Left cardiac atrium (tissue), 4 donors: ENCODE data around the gene HSD3B7. TPM values are rescaled to one million over a fixed set of nuclear protein-coding genes. Genes with fewer than 3 reads are reported as not detected.
"Not testable (repeated sequence)": the region's sequence is repeated elsewhere in the genome, so short reads cannot be mapped to it uniquely, and the experiment has no call there.

Experiments used
- ATAC-seq, 2 donors: fragments of 200-7000 bp; cut with Tn5 transposase; one replicate each; pipeline ENCODE4 v1.9.1; 2020; ENCODE audit warnings: mild to moderate bottlenecking in 2 of 2, moderate library complexity in 2 of 2
- DNase-seq: peaks from one replicate; pipeline ENCODE4 v3.0.0-alpha.2; 2020
- intact Hi-C, 2 donors: fragments of 100-400 bp; cut with DNase I; formaldehyde crosslinking; loops; one replicate each; pipeline versions ENCODE4 v1.14.1 to v1.15.1; 2022 to 2023
- long read RNA-seq: library from polyadenylated mRNA; unstranded; transcript quantifications from one replicate; pipeline ENCODE4 v2.0.0, GENCODE V29; 2021
- total RNA-seq, 2 donors: library from RNA; stranded (reverse); fragmentation: NEBNext Ultra II Directional; extraction: Animal tissue kit (Norgen Biotek cat#: 25700); gene quantifications; one replicate each; pipeline ENCODE4 v1.2.1, GENCODE V29; 2021
- donor health status: DM: no; HTN: yes; CAD: no.
- donor health status: DM: no; HTN: yes; CAD: no; lungs with severe emphysema.
- donor health status: DM: yes; HTN: yes; CAD: no.
- donor health status: Dilated cardiomyopathy.

Gene HSD3B7
- total RNA-seq: 1 to 10 TPM; 9.8 to 10.0 TPM
- long read RNA-seq, transcript HSD3B7-202 (7 exons, 2,172 nt): major isoform, 6 of 18 reads
- long read RNA-seq, partial matches to known transcripts: 3 of 18 reads
- long read RNA-seq, other reads (novel, unspliced or antisense): 9 of 18 reads

DNA sequence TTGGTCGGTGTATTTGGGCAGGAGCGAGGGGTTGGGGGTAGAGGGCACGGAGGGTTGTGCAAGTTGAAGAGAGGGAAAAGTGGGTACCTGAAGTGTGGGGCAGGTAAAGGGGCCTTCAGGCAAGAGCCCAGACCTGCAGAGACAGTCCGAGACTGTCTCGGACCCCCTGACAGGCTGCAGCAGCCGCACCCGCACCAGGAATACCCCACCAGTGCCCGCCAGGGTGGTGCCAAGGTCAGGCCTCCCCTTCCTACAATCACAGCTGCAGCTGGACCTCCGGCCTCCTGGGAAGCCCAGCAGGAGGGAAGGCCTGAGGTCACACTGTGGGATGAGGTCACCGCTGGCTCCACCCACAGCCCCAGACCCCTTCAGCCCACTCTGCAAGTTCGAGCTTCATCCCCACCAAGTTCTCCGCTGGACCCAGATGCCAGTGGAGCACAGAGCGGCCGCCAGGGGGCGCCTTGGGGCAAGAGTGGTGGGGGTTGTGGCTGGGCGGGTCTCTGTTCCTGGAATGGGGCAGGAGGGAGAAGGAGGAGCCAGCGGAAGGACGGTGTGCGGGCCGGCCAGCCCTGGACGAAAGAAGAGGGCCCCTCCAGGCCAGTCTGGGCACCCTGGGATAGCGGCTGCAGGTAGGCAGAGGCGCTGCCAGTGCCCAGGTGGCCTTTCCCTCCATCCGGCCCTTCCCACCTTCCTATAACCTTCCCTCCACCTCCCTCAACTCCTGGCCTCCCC, at the start of gene HSD3B7:
TSS of gene HSD3B7 (plus strand) at position 539 of the 732 bp plus-strand sequence. CDS start 452 bp downstream, outside the sequence.
- intact Hi-C loops: loop anchor here (5.0 to 10.0 kb wide), 5 partner anchors 110 to 880 kb away; partner anchors contain the start of genes ZNF843 (in 2 of the 2) and VKORC1 (in 1 of the 2)
- peak; percentile 92 for DNase-seq
- peak; percentile 89 to 95 for ATAC-seq

DNA sequence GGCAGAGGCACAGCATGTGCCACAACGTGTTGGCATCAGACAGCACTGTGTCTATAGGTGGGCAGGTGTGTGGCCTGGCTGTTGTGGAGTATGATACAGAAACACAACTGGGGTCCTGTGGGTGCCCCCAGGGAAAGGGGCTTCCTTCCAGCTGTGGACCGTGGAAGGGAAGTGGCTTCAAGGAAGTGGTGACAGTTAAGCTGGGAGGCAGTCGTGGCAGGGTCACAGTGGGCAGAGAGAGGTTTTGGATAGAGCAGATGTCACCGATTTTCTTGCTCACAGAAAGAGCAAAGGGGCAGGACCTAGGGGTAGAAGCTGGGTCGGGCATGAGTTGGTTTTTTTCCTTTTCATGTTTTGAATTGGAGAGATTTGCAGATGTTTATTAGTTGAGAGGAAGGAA, 47.3 kb upstream of the HSD3B7 start:
- no peak for ATAC-seq
- intact Hi-C loops: no loop called here
- DNase-seq: no peak

DNA sequence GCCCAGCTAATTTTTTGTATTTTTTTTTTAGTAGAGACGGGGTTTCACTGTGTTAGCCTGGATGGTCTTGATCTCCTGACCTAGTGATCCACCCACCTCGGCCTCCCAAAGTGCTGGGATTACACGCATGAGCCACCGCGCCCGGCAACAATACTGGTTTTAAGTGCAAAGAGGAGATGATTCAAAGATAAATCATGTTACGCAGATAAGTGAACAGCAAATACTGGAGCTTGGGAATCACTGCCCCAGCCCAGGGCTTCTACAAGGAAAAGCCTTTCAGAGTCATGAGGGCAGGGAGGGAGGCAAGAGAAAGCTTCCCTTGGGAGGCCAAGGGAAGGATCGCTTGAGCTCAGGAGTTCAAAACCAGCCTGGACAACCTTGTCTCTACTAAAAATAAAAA, 45.4 kb upstream of the HSD3B7 start:
- ATAC-seq, intact Hi-C loops, DNase-seq: not testable (repeated sequence)

DNA sequence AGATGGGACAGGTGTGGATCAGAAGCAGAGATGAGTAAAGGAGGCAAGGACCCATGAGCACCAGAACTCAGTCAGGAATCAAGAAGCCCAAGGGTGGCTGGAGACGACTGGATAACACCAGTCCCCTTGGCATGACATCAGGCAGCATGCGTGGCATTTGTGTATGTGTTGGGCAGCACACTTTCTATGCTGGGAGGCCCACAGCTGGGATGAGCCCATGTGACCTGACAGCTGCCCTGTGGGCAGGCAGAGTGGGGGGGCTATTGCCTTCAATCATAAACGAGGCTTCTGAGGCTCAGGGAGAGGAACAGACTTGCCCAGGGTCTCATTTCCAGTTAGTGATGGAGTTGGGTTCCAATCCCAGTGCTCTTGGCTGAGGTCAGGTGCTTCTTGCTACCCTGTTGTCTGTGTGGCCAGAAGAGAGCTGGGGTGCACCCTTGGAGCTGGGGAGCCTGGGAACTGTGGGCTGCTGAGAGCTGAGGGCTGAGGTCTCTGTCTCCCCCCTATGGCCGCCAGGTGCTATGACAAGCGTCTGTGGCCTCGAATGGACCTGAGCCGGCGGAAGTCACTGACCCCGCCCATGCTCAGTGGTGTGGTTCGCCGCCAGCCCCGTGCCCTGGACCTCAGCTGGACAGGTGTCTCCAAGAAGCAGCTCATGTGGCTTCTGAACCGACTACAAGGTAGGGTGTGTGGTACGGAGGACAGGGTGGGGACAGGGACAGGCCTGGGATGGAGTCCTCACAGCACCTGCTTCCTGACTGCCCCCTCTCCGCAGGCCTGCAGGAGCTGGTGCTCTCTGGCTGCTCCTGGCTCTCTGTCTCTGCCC, 43.2 kb upstream of the HSD3B7 start:
- peak; percentile 80 for DNase-seq
- intact Hi-C loops: no loop called here
- ATAC-seq: peak; percentile 87

DNA sequence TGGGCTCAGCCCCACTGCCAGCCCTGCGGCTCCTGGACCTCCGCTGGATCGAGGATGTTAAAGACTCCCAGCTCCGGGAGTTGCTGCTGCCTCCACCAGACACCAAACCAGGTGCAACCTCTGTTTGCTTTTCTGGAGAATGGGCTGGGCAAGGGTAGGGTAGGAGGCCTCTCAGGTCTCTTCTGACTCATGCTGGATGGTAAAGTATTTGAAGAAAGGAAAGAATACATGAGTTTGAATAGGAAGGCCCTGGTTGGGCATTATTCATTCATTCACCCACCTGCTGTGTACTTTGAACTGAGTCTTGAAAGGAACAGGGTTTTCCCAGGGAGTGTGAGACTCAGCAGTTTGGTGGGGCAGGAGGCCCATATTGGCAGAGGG, 42.6 kb upstream of the HSD3B7 start:
- ATAC-seq (no peak), DNase-seq (no peak)
- intact Hi-C loops: no loop called here

DNA sequence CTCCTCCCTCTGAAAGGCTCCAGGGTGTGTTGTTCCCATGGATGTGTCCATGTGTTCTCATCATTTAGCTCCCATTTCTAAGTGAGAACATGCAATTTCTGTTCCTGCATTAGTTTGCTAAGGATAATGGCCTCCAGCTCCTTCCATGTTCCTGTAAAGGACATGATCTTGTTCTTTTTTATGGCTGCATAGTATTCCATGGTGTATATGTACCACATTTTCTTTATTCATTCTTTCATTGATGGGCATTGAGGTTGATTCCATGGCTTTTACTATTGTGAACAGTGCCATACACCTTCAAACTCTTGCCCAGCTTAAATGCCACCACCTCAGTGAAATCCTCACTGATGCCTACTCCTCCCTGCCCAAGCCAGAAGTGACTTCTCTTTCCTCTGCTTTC, 40.7 kb upstream of the HSD3B7 start:
- DNase-seq: no peak
- no peak for ATAC-seq
- intact Hi-C loops: no loop called here

DNA sequence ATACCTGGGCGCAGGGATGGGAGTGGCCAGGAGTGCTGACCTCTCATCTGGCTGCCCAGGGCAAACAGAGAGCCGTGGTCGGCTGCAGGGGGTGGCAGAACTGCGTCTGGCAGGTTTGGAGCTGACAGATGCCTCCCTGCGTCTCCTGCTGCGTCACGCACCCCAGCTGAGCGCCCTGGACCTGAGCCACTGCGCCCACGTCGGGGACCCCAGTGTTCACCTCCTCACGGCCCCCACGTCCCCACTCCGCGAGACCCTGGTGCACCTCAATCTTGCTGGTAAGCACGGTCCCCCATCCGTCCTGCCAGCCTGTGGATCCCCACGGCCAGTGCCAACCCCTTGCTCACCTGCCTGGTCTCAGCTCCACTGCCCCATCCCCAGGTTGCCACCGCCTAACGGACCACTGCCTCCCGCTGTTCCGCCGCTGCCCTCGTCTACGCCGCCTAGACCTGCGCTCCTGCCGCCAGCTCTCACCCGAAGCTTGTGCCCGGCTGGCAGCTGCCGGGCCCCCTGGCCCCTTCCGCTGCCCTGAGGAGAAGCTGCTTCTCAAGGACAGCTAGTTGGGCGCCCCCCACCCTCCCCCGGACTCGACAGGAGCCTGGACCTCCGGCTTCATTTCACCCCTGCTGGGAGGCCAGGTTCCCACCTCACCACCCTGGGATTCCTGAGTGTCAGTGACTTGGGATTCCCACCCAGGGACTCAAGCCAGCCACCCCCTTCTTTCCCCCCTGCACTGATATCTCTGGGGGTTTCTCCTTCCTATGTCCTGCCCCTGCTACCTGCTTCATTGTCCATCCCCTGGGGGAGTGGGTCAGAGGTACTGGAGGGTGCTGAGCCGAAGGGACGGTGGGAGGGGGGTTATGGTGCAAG, 38.1 kb upstream of the HSD3B7 start:
- no peak for DNase-seq
- intact Hi-C loops: no loop called here
- ATAC-seq: no peak

DNA sequence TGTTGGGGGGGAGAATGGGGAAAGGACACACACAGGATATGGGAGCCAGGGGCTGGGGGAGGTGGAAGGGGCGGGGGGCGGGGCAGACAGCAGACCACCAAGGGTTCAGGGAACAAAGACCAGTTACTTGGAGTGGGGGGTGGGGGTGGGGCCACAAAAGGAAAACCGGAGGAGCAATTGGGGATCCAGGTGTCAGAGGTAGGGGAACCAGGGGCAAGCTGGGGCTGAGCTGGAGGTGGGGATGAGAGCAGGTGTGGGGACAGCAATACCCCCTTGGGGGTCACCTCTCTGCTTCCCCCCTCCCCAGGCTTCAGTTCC, 37.5 kb upstream of the HSD3B7 start:
- ATAC-seq: no peak
- intact Hi-C loops: no loop called here
- no peak for DNase-seq

DNA sequence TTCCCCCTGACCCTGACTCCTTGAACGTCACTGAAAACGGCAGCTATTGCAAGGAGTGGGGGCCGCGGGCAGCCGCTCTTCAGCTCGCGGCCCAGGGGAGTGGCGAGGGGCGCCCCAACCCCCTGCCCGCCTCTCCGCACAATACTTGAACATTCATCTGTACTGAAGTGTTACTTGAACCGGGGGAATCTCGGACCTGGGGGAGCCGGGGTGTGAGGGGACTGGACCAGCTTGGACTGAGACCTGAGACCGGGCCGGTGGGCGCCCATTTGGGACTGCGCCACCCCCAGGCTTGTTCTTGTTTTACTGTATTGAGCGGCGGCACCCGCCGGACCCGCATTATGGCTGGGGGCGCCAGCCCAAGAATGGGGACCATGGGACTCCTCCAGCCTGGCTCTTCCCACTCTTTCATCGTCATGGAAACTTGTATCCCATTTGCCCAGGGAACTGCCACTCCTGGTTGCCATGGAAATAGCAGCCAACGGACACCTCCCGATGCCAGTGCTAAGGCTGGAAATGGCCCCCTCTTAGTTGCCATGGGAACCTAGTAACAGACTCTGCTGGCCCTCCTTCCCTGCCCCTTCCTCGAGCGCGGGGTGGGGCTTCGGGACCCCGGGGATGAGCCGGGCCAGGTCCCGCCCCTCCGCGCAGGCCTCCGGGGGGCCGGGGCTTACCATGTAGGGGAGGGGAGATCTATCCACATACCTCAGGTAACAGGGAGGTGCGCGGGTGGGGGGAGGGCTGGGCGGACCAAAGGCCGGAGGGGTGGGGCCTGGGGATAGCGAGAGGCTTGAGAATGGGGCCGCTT, 36.9 kb upstream of the HSD3B7 start:
- intact Hi-C loops: no loop called here
- peak; percentile 89 for DNase-seq
- peak; percentile 70 to 75 for ATAC-seq

DNA sequence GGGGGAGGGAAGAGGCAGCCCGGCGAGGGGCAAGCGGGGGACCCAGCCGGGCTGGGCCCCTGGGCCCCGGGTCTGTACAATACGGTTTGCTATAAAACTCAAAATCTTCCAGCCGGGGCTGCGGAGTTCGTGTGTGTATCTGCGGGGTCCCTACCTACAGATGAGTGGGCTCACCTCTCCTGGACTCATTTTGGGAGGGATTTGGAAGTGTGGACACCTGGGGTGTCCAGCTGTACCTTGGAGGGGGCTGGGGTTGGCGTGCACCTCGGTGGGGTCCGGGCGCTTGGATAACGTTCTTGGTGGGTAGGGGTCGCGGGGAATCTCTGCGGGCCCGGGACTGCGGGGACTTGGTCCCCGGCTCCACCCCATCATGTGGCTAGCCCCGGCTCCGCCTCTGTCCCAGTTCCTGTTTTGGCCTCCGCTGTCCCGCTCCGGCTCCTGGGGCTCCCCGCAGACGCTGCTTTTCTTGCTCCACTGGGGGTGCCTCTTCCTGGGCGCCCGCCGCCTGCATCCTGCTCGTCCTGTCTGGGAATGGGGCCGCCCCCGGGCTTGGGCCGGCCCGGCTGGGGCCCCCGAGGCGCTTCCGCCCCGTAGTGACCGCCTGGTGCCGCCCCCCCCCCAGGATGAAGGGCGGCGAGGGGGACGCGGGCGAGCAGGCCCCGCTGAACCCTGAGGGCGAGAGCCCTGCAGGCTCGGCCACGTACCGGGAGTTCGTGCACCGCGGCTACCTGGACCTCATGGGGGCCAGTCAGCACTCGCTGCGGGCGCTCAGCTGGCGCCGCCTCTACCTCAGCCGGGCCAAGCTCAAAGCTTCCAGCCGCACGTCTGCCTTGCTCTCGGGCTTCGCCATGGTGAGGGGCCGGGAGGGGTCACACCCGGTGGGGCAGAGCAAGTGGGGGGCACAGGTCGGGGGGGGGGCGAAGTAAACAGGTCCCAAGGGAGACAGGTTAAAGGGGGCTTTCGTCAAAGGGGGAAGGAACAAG, 36.0 kb upstream of the HSD3B7 start, which contains the start of gene ORAI3:
TSS of gene ORAI3 (plus strand) at position 402 of the 983 bp plus-strand sequence. CDS start at position 624, 222 bp downstream.
- ATAC-seq: peak; percentile 71 to 82
- DNase-seq: peak; percentile 86
- intact Hi-C loops: no loop called here

DNA sequence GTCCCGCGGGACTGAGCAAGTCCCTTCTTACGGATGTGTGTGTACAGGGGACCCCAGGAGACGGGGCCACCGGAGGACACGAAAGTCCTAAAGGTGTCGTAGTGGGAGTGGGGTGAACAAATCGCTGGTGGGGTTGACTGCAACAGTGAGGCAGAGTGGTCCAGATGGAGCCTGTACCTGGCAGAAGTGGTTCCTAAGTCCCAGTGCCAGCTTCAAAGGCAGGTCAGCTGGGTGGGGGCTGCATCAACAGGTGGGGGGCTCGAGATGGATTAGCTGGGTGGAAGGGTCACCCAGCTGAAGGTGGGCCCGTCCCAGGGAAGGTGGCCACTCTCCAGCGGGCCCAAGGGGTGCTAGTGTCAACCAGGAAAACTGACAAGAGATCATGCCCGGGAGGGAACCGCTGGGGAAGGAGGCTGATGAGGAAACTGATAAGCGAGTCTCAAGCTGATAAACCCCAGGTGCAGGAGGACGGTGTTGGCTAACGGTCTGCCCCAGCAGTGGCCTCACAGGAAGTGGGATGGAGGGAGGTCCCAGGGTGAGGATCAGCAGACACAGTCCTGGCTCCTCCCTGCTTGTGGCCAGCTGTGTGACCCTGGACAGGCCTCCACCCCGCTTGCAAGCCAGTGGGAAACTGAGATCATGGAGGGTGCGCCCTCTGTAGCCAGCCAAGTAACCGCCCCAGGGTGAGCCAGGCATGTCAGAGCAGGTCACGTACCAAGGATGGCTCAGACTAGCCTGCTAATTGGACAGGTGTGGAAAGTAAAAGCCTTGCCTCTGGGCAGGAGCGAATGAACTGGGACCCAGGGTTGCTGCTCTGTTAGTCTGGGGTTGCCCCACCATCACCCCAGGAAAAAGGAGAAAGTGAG, 35.1 kb upstream of the HSD3B7 start:
- DNase-seq (peak; percentile 87), ATAC-seq (peak; percentile 28 to 58)
- intact Hi-C loops: no loop called here

DNA sequence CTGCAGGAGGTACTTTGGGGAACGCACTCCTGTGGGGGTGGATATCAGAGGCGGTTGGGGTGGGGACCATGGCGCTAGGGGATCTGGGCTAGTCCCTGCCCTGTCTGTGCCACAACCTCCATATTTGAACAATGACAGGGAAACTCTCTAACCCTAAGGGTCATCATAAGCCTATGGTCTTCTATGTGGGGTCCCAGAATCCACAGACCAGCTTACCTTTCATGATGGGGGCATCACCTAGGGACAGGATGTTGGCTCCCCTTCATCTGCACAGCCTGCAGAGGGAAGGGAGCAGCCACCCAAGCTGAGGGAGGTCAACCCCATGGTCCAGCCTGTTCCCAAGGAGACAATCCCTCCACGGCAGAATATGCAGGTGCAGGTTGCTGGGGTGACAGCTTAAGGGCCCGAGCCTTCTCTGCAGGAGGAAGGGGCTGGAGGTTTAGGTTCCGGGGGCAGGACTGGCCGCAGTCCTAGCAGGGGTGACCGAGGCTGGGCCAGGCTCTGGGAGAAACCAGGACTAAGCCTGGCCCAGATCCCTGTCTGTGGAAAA, 34.4 kb upstream of the HSD3B7 start:
- DNase-seq (no peak), ATAC-seq (no peak)
- intact Hi-C loops: no loop called here

DNA sequence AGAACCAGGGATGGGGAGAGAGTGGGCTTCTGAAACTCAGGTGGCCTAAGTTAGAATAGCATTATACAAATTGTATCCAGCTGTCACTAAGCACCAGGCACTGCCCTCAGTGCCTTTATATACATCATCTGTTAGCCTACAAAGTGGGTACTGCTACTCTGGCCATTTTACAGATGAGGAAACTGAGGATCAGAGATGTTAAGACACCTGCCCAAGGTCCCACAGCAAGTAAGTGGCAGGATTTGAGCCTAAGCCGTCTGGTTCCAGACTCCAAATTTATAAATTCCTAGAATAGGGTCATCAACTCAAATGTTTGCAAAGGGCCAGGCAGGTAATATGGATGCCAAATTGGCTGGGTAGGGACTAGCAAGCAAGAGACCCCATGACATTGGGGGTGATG, 33.8 kb upstream of the HSD3B7 start:
- no peak for ATAC-seq
- intact Hi-C loops: no loop called here
- DNase-seq: no peak

DNA sequence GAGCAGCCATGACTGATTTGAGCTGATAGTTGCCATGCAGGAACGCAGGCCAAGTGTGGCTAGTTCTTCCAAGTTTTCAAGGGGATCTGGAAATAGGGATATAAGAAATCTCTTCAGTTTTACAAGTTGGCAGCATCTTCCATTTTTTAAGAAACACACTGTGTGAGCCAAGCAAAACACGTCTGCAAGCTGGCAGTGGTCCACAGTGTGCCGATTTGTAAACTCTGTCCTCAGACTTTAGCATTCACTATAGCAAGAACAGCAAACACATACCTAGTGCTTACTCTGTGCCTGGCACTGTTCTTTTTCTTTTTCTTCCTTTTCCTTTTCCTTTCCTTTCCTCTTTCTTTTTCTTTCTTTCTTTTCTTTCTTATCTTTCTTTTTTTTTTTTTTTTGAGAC, 33.3 kb upstream of the HSD3B7 start:
- intact Hi-C loops: no loop called here
- DNase-seq (peak; percentile 84), ATAC-seq (no peak)

DNA sequence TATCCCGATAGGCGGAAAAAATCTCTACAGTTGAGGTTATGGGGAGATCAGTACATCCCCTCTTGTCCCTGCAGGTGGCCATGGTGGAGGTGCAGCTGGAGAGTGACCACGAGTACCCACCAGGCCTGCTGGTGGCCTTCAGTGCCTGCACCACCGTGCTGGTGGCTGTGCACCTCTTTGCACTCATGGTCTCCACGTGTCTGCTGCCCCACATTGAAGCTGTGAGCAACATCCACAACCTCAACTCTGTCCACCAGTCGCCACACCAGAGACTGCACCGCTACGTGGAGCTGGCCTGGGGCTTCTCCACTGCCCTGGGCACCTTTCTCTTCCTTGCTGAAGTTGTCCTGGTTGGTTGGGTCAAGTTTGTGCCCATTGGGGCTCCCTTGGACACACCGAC, 31.9 kb upstream of the HSD3B7 start:
- DNase-seq: no peak
- ATAC-seq: no peak
- intact Hi-C loops: no loop called here

DNA sequence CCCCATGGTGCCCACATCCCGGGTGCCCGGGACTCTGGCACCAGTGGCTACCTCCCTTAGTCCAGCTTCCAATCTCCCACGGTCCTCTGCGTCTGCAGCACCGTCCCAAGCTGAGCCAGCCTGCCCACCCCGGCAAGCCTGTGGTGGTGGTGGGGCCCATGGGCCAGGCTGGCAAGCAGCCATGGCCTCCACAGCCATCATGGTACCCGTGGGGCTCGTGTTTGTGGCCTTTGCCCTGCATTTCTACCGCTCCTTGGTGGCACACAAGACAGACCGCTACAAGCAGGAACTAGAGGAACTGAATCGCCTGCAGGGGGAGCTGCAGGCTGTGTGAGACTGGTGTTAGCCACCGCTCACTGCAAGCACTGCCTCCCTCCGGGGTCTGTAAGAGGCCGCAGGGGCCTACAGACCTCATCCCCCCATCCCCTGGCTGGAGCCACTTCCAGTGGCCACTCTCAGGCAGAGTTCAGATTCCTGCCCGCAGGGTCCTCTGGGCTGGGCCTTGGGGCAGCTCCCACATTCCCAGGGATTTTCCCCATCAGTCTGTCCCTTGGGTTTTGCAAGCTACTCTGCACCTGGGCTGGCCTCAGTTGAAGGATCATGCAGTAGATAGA, 31.4 kb upstream of the HSD3B7 start:
- intact Hi-C loops: no loop called here

More for the DNA sequence above, 31.4 kb upstream of the HSD3B7 start:
- DNase-seq: peak; percentile 73
- ATAC-seq: no peak
